GM21515 (cell line): ENCODE data around the gene OR1C1.
"Not testable (repeated sequence)": the region's sequence is repeated elsewhere in the genome, so short reads cannot be mapped to it uniquely, and the experiment has no call there.

Experiments
- ATAC-seq: cut with Tn5 transposase; IDR thresholded peaks from one replicate; pipeline ENCODE4 v1.9.1; 2021; ENCODE audit not compliant: unreplicated experiment

Gene OR1C1, protein sequence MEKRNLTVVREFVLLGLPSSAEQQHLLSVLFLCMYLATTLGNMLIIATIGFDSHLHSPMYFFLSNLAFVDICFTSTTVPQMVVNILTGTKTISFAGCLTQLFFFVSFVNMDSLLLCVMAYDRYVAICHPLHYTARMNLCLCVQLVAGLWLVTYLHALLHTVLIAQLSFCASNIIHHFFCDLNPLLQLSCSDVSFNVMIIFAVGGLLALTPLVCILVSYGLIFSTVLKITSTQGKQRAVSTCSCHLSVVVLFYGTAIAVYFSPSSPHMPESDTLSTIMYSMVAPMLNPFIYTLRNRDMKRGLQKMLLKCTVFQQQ

DNA sequence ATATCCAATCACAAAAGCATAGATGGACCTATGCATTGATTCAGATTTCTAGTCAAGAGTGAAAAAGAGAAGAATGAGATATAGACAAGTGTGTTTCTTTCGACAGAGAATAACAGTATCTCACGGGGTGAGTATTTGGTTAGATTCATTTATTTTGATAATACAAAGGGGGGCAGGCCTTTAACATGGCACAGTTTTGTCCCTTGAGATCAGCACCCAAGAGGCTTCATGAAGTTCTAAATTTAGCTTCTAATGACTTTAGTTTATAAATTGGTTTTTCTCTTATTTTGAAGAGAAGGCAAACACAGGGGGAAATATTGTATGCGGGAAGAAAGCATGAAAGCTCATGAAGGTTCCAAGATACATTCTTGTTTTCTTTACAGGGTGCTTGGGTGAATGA lies at the start of gene OR1C1:
OR1C1 (minus strand) TSS at position 101 of the 400 bp plus-strand sequence. CDS start 2,150 bp downstream, outside the sequence.
- ATAC-seq, result no peak

GRCh38 chr1:247797518-247797917 lies 37.2 kb upstream of the OR1C1 start:
- ATAC-seq, result no peak

DNA sequence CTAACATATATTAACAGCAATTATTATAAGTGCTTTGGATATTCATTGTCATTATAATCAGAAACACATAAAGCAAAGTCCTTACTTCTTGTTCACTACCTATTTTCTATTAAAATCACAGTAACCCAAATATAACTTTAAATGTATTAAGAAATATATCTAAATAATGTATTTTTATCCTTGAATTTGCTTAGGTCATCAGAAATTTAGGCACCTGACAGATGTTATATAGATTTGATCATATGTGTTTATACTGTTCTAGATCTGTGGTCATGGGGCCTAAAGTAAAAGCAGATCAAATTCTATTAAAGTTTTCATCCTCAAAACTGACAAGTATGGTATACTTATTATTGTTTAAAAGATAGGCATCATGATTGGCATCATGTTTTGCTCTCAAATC lies 9.2 kb upstream of the OR1C1 start:
- ATAC-seq, result no peak

DNA sequence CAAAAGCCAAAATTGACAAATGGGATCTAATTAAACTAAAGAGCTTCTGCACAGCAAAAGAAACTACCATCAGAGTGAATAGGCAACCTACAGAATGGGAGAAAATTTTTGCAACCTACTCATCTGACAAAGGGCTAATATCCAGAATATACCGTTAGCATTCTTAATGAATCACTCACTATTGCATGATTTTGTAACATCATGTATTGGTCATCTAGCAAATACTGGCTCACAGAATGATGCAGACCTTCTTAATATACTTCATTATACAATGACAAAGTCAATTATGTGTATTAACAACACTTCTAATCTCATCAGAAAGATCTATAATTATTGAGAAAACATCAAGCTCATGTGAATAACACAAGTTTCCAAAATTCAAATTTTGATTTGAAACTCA lies 6.0 kb downstream of the OR1C1 start:
- not testable (repeated sequence) for ATAC-seq

- no peak for ATAC-seq
Measured at GRCh38 chr1:247749870-247750269, 10.5 kb downstream of the OR1C1 start.

DNA sequence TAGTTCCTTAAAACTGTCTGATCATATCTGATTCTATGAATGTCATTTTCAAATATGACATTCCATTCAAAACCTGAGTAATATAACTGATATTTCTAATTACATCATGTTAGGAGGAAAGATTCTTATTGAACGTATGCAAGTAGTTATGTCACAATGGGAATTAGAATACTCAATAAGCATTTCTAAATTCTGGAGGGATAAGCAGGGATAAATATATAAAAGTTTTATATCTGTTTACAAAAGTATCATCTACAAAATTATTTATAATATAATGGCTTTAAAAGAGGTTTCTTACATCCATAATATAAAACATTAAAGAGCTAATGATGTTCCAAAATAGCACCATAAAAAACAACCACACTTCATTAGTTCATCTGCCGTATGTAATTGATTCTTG lies 12.3 kb downstream of the OR1C1 start, which contains the start of gene OR14A2:
OR14A2 (minus strand) TSS at position 101 of the 400 bp plus-strand sequence.
- no peak for ATAC-seq

- no peak for ATAC-seq
Measured at GRCh38 chr1:247747616-247748015, 12.7 kb downstream of the OR1C1 start.

- ATAC-seq, result no peak
Measured at GRCh38 chr1:247746391-247746935, 13.9 kb downstream of the OR1C1 start.

DNA sequence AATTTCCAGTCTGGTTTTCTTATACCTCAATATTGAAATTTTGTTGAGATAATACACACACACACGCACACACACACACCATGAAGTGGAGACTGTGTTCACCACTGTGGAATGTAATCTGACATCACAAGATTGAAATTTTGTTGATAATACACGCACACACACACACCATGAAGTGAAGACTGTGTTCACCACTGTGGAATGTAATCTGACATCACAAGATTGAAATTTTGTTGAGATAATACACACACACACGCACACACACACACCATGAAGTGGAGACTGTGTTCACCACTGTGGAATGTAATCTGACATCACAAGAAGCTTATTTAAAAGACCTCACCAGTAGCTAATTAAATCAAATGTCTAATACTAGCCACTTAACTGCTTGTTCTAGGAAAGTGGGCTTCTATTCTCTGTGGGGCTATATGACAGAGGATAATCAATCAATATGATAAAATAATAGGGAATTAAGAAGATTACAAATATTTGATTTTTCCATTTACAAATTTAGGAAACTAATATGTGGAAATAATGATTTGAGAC lies 18.1 kb downstream of the OR1C1 start:
- ATAC-seq, result not testable (repeated sequence)

- ATAC-seq, result no peak
Measured at GRCh38 chr1:247741756-247742155, 18.6 kb downstream of the OR1C1 start.

- no peak for ATAC-seq
Measured at GRCh38 chr1:247740721-247741120, 19.6 kb downstream of the OR1C1 start.

- ATAC-seq, result no peak
Measured at GRCh38 chr1:247738315-247738714, 22.0 kb downstream of the OR1C1 start, which contains the start of gene OR14K1. Gene OR14K1, plus strand, starts transcription at chr1:247738615. Its CDS starts 0 bp downstream, at chr1:247738615.

- ATAC-seq, result no peak
Measured at GRCh38 chr1:247721222-247721621, 39.1 kb downstream of the OR1C1 start.

DNA sequence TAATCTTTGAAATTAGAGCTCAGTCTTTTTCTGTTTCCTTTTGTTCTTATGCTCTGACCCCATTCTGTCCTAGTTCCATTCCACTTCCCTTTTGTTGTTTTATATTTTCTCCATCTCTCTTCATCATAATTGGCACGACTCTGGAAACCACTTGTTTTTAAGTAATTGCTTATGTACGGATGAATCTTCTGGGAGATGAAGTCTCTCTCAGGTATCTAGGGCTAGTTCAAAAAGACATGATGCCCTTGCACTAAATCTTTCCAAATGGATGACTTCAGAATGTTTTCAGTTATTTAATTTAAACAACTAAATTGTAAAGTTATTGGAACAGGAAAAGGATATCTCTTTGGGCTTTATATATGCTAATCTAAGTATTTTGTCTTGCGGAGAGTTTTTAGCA lies 43.8 kb downstream of the OR1C1 start, which contains the start of gene OR6F1:
OR6F1 (minus strand) TSS at position 101 of the 400 bp plus-strand sequence. CDS start 3,891 bp downstream, outside the sequence.
- ATAC-seq, result no peak

- ATAC-seq, result no peak
Measured at GRCh38 chr1:247713753-247714152, 46.6 kb downstream of the OR1C1 start.

GRCh38 chr1:247710681-247711080 lies 49.7 kb downstream of the OR1C1 start:
- not testable (repeated sequence) for ATAC-seq
